DOHH2 (cell line): Measurements from ENCODE around the gene FUT8.

Experiments
- H3F3A ChIP-seq: fragments of 200-600 bp; sonication (generic), shearing (Covaris generic); 2 replicates; pipeline ENCODE4 v1.6.0; 2016; ENCODE audit warnings: antibody characterized with exemption, mild to moderate bottlenecking; ENCODE audit not compliant: control insufficient read depth, insufficient read depth
- H3K27ac ChIP-seq: fragments of 200-600 bp; sonication (generic); 2 replicates; pipeline ENCODE4 v1.5.1; 2014; ENCODE audit warnings: low read depth, mild to moderate bottlenecking, low read length, moderate library complexity
- H3K27me3 ChIP-seq: fragments of 200-600 bp; sonication (generic); 2 replicates; pipeline ENCODE4 v1.6.1; 2014; ENCODE audit warnings: mild to moderate bottlenecking, low read length, mixed read lengths; ENCODE audit not compliant: control insufficient read depth
- H3K36me3 ChIP-seq: fragments of 200-600 bp; sonication (generic); 2 replicates; pipeline ENCODE4 v1.6.1; 2014; ENCODE audit warnings: mild to moderate bottlenecking, low read length, moderate library complexity, mixed read lengths; ENCODE audit not compliant: control insufficient read depth
- H3K4me1 ChIP-seq: fragments of 200-600 bp; sonication (generic); 2 replicates; pipeline ENCODE4 v1.6.1; 2014; ENCODE audit warnings: mild to moderate bottlenecking, low read length, mixed read lengths; ENCODE audit not compliant: control insufficient read depth
- H3K4me2 ChIP-seq: fragments of 200-600 bp; sonication (generic); 2 replicates; pipeline ENCODE4 v1.6.0; 2014; ENCODE audit warnings: mild to moderate bottlenecking, low read length, moderate library complexity
- H3K4me3 ChIP-seq: fragments of 200-600 bp; sonication (generic); 2 replicates; pipeline ENCODE4 v1.5.1; 2014; ENCODE audit warnings: mild to moderate bottlenecking, low read length, mixed read lengths
- H3K79me2 ChIP-seq: fragments of 200-600 bp; sonication (generic); 2 replicates; pipeline ENCODE4 v1.6.1; 2014; ENCODE audit warnings: mild to moderate bottlenecking, low read length, mixed read lengths; ENCODE audit not compliant: control insufficient read depth
- H3K9me2 ChIP-seq: fragments of 200-600 bp; sonication (generic); replicated peaks from 2 replicates; pipeline ENCODE4 v1.6.1; 2014; ENCODE audit warnings: mild to moderate bottlenecking, low read length, mixed read lengths; ENCODE audit not compliant: control insufficient read depth
- H3K9me3 ChIP-seq: fragments of 200-600 bp; sonication (generic); 2 replicates; pipeline ENCODE4 v1.6.1; 2014; ENCODE audit warnings: antibody characterized with exemption, low read length, mixed read lengths; ENCODE audit not compliant: control insufficient read depth, insufficient read depth
- H4K20me1 ChIP-seq: fragments of 200-600 bp; sonication (generic); 2 replicates; pipeline ENCODE4 v1.6.0; 2014; ENCODE audit warnings: low read depth, mild to moderate bottlenecking, antibody characterized with exemption, low read length, moderate library complexity; ENCODE audit not compliant: control insufficient read depth, insufficient read depth
- CTCF ChIP-seq: fragments of 200-600 bp; sonication (generic); IDR thresholded peaks from one replicate; pipeline ENCODE4 v1.5.1; 2014; ENCODE audit warnings: antibody characterized with exemption, mild to moderate bottlenecking, low read depth, low read length; ENCODE audit not compliant: poor library complexity, severe bottlenecking
- EZH2phosphoT487 ChIP-seq: fragments of 200-600 bp; sonication (generic); IDR thresholded peaks from 2 replicates; pipeline ENCODE4 v1.6.1; 2017; ENCODE audit warnings: borderline replicate concordance, mild to moderate bottlenecking, antibody characterized with exemption, low read length, moderate library complexity, mixed read lengths

Gene FUT8

GRCh38 chr14:65558363-65558762 lies 145.8 kb downstream of the FUT8 start:
- Histone ChIP-seq H3F3A (no peaks in the 10 kb centered on the region; the same call in 1 of the 2 replicates), H3K9me2 (no peaks in the 10 kb centered on the region), H3K4me2 (no peak overlapping the region), H3K4me3 (no peak overlapping the region), H4K20me1 (no peaks in the 10 kb centered on the region), H3K9me3 (no peaks in the 10 kb centered on the region), H3K79me2 (peaks cover 81% of the 10 kb centered on the region), H3K36me3 (peaks cover 25% of the 10 kb centered on the region), H3K27ac (no peak overlapping the region), H3K27me3 (no peaks in the 10 kb centered on the region), H3K4me1 (peaks cover 22% of the 10 kb centered on the region)
- TF ChIP-seq EZH2phosphoT487 (no peak), CTCF (no peak)

- H3K79me2 ChIP-seq = peaks cover 72% of the 10 kb centered on the region
- peaks cover 38% of the 10 kb centered on the region for H3K36me3 ChIP-seq
- H3K4me3 ChIP-seq = no peak overlapping the region
- no peak for TF ChIP-seq EZH2phosphoT487
- TF ChIP-seq CTCF = no peak
- peaks cover 3% of the 10 kb centered on the region for H3K4me1 ChIP-seq
- no peaks in the 10 kb centered on the region for H4K20me1 ChIP-seq
- H3K9me2 ChIP-seq = no peaks in the 10 kb centered on the region
- no peaks in the 10 kb centered on the region; the same call in 1 of the 2 replicates for H3F3A ChIP-seq
- no peaks in the 10 kb centered on the region for H3K27me3 ChIP-seq
- H3K9me3 ChIP-seq = no peaks in the 10 kb centered on the region
- H3K4me2 ChIP-seq = no peak overlapping the region
- no peak overlapping the region for H3K27ac ChIP-seq
These were observed 148.0 kb downstream of the FUT8 start for GRCh38 chr14:65560340-65561027.

GRCh38 chr14:65564370-65564769 lies 151.8 kb downstream of the FUT8 start:
- Histone ChIP-seq H3K79me2 (peaks cover 63% of the 10 kb centered on the region), H3K4me2 (no peak overlapping the region)

More at GRCh38 chr14:65564370-65564769, 151.8 kb downstream of the FUT8 start:
- H3K9me2 ChIP-seq = no peaks in the 10 kb centered on the region
- peaks cover 48% of the 10 kb centered on the region for H3K36me3 ChIP-seq
- no peak overlapping the region for H3K27ac ChIP-seq
- H3F3A ChIP-seq = no peaks in the 10 kb centered on the region
- TF ChIP-seq CTCF (no peak), EZH2phosphoT487 (no peak)
- H3K4me3 ChIP-seq = no peak overlapping the region
- no peaks in the 10 kb centered on the region for H3K9me3 ChIP-seq
- no peaks in the 10 kb centered on the region for H3K4me1 ChIP-seq
- H4K20me1 ChIP-seq = no peaks in the 10 kb centered on the region
- no peaks in the 10 kb centered on the region for H3K27me3 ChIP-seq
